Loucy (cell line): ENCODE measurements around the gene ZFR2.

Experiments used
- EZH2phosphoT487 ChIP-seq: fragments of 200-600 bp; IDR thresholded peaks from 2 replicates; pipeline ENCODE4 v1.6.1; 2018; ENCODE audit warnings: antibody characterized with exemption, mild to moderate bottlenecking, moderate library complexity, borderline replicate concordance
- TF ChIP-seq, protein P1 (sequence below): fragments of 200-600 bp; sonication (generic); conservative IDR thresholded peaks from 2 replicates; pipeline ENCODE4 v1.5.1; 2014; ENCODE audit warnings: mild to moderate bottlenecking, antibody characterized with exemption, low read length

DNA sequence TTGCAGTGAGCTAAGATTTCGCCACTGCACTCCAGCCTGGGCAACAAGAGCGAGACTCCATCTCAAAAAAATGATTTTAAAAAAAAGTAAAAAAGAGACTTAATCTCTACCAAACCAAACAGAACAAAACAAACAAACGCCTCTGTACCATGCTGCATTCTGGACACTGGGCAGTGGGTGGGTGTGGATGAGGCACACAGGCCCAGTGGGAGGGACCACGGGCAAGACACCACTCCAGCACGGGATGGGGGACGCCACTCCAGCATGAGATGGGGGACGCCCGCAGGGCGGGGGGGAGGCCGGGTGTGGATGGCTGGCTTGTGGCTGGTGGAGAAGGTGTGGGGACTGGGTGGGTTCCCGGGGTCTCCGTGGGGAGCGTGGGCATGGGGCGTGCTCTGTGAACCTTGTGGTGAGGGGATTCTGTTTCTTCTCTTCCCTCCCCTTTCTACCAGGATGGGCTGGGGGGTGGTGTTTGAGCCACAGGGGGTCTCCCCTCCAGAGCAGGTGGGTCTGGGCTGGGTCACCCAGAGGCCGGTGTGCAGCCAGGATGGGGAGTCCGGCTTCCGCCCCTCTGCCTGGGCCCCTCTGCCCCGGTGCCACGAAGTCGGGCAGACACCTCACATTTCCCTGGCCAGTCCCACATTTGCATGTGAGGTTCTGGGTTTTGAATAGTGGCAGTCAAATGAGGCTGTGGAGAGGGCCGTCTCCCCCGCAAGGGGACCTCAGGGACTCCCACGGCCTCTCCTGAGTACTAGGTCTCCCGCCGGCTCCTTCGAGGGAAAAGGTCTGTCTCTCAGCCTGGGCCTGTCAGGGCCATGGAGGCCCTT lies 58.7 kb downstream of the ZFR2 start:
- TF ChIP-seq, protein P1, sequence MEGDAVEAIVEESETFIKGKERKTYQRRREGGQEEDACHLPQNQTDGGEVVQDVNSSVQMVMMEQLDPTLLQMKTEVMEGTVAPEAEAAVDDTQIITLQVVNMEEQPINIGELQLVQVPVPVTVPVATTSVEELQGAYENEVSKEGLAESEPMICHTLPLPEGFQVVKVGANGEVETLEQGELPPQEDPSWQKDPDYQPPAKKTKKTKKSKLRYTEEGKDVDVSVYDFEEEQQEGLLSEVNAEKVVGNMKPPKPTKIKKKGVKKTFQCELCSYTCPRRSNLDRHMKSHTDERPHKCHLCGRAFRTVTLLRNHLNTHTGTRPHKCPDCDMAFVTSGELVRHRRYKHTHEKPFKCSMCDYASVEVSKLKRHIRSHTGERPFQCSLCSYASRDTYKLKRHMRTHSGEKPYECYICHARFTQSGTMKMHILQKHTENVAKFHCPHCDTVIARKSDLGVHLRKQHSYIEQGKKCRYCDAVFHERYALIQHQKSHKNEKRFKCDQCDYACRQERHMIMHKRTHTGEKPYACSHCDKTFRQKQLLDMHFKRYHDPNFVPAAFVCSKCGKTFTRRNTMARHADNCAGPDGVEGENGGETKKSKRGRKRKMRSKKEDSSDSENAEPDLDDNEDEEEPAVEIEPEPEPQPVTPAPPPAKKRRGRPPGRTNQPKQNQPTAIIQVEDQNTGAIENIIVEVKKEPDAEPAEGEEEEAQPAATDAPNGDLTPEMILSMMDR, result no peak
- TF ChIP-seq EZH2phosphoT487, result no peak
